OCI-LY7 (cell line): ENCODE measurements around the gene EVI2A. TPM values are rescaled to one million over a fixed set of nuclear protein-coding genes. Genes with fewer than 3 reads are reported as not detected.

Experiments
- BruUV-seq: library from RNA; stranded (reverse); fragments of 400-500 nt; replicated peaks from 2 replicates; lab custom pipeline; 2021; lab: Mats Ljungman, UMichigan
- CTCF ChIA-PET: fragments of 300-600 bp; sonication (Branson Sonifier 250); formaldehyde crosslinking; loops from one replicate; lab custom pipeline; 2022; ENCODE audit warnings: antibody characterized with exemption; ENCODE audit not compliant: unreplicated experiment; lab: Charles Lee
- POLR2A ChIA-PET: fragments of 300-600 bp; sonication (Branson Sonifier 250); formaldehyde crosslinking; loops from one replicate; lab custom pipeline; 2022; ENCODE audit warnings: antibody characterized with exemption; lab: Charles Lee
- DNase-seq: peaks from one replicate; pipeline ENCODE4 v3.0.0-alpha.2; 2015; ENCODE audit warnings: low spot score
- H2AFZ ChIP-seq: fragments of 200-600 bp; sonication (generic), shearing (Covaris generic); 2 replicates; pipeline ENCODE4 v1.6.1; 2014; ENCODE audit warnings: mild to moderate bottlenecking, antibody characterized with exemption, low read length, moderate library complexity
- H3K27ac ChIP-seq: fragments of 200-600 bp; sonication (generic); 2 replicates; pipeline ENCODE4 v1.5.1; 2014; ENCODE audit warnings: mixed run types, low read depth, mild to moderate bottlenecking, moderate library complexity, low read length, inconsistent platforms; ENCODE audit not compliant: poor library complexity, severe bottlenecking
- H3K36me3 ChIP-seq: fragments of 200-600 bp; sonication (generic); 2 replicates; pipeline ENCODE4 v1.6.1; 2014; ENCODE audit warnings: mild to moderate bottlenecking, antibody characterized with exemption, low read length, moderate library complexity, mixed read lengths; ENCODE audit not compliant: insufficient read depth
- H3K4me1 ChIP-seq: fragments of 200-600 bp; sonication (generic); 2 replicates; pipeline ENCODE4 v1.5.1; 2014; ENCODE audit warnings: mild to moderate bottlenecking, low read length; ENCODE audit not compliant: insufficient read depth, poor library complexity, severe bottlenecking
- H3K4me2 ChIP-seq: fragments of 200-600 bp; sonication (generic); 2 replicates; pipeline ENCODE4 v1.6.1; 2014; ENCODE audit warnings: mild to moderate bottlenecking, low read length
- H3K4me3 ChIP-seq: fragments of 200-600 bp; sonication (generic); 2 replicates; pipeline ENCODE4 v1.5.1; 2014; ENCODE audit warnings: mild to moderate bottlenecking, low read depth, low read length; ENCODE audit not compliant: poor library complexity, severe bottlenecking
- H3K79me2 ChIP-seq: fragments of 200-600 bp; sonication (generic); 2 replicates; pipeline ENCODE4 v1.6.1; 2016; ENCODE audit warnings: low read depth, mild to moderate bottlenecking, low read length, moderate library complexity, mixed read lengths; ENCODE audit not compliant: insufficient read depth
- H3K9me2 ChIP-seq: fragments of 200-600 bp; sonication (generic); 2 replicates; pipeline ENCODE4 v1.6.1; 2016; ENCODE audit warnings: mild to moderate bottlenecking, low read length, mixed read lengths; ENCODE audit not compliant: insufficient read depth
- H3K9me3 ChIP-seq: fragments of 200-600 bp; sonication (generic); 2 replicates; pipeline ENCODE4 v1.6.1; 2014; ENCODE audit warnings: mild to moderate bottlenecking, mixed run types, low read length, mixed read lengths
- H4K20me1 ChIP-seq: fragments of 200-600 bp; sonication (generic); 2 replicates; pipeline ENCODE4 v1.6.1; 2014; ENCODE audit warnings: mild to moderate bottlenecking, antibody characterized with exemption, low read length, moderate library complexity, mixed read lengths; ENCODE audit not compliant: insufficient read depth
- CTCF ChIP-seq: fragments of 200-600 bp; sonication (generic); conservative IDR thresholded peaks from 2 replicates; pipeline ENCODE4 v1.5.1; 2014; ENCODE audit warnings: mild to moderate bottlenecking, antibody characterized with exemption, low read length, moderate library complexity, mixed read lengths
- EZH2phosphoT487 ChIP-seq: fragments of 200-600 bp; sonication (generic); IDR thresholded peaks from 2 replicates; pipeline ENCODE4 v1.6.1; 2018; ENCODE audit warnings: low read depth, borderline replicate concordance, mild to moderate bottlenecking, mixed run types, antibody characterized with exemption, low read length, moderate library complexity, mixed read lengths
- intact Hi-C: fragments of 100-400 bp; cut with micrococcal nuclease; formaldehyde crosslinking; loops from one replicate; pipeline ENCODE4 v1.10.0; 2022; ENCODE audit not compliant: unreplicated experiment
- total RNA-seq, 2 experiments: library from RNA; depleted of rRNA in 1 of 2; stranded (reverse); fragments of >200 nt in 1 of 2; shearing (Covaris generic) in 1 of 2; gene quantifications; 2 replicates each; pipeline ENCODE4 v1.2.3, GENCODE V29; 2014 to 2022

Gene EVI2A
- total RNA-seq, 2 experiments from 2014 or later: 14.1 to 31.3 TPM

- H3K4me2 ChIP-seq: no peak overlapping the region
- no peaks in the 10 kb centered on the region for H3K4me1 ChIP-seq
- intact Hi-C loops: no loop called here
- BruUV-seq: no TSS peak
- H4K20me1 ChIP-seq: no peaks in the 10 kb centered on the region
- POLR2A ChIA-PET: no interaction called here
- H3K79me2 ChIP-seq: no peaks in the 10 kb centered on the region
- CTCF ChIA-PET: no interaction called here
- H3K36me3 ChIP-seq: peaks cover 2% of the 10 kb centered on the region; the same call in 1 of the 2 replicates
- no peak overlapping the region for H3K4me3 ChIP-seq
- DNase-seq: no peak
- no peak overlapping the region for H3K27ac ChIP-seq
- H2AFZ ChIP-seq: no peak overlapping the region
- TF ChIP-seq CTCF: no peak
- TF ChIP-seq EZH2phosphoT487: no peak
- no peaks in the 10 kb centered on the region for H3K9me3 ChIP-seq
- no peaks in the 10 kb centered on the region for H3K9me2 ChIP-seq
Observed at GRCh38 chr17:31296142-31296541, 25.3 kb downstream of the EVI2A start.

DNA sequence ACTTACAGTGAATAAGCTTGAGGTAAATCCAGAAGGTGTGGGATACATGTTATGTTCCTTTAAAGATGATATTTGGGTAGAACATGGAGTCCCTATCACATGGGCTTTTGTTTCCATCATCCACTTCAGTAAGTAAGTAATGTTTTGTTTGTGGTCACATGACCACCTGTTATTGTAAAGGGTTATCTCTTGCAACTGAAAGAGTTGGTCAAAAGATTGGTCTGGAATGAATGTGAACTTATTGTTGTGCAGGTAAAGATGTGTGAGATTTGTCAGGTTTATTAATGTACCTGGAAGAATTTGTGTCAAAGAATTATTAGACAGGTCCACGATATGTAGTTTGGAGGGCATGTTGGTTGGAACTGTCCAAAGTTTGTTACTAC is 25.9 kb downstream of the EVI2A start:
- ChIA-PET POLR2A (no interaction called here), CTCF (no interaction called here)

More for the DNA sequence above, 25.9 kb downstream of the EVI2A start:
- H3K4me2 ChIP-seq: no peak overlapping the region
- H3K27ac ChIP-seq: no peak overlapping the region
- no peaks in the 10 kb centered on the region for H3K9me3 ChIP-seq
- no peaks in the 10 kb centered on the region for H4K20me1 ChIP-seq
- H3K9me2 ChIP-seq: no peaks in the 10 kb centered on the region
- intact Hi-C loops: no loop called here
- H3K4me3 ChIP-seq: no peak overlapping the region
- no peaks in the 10 kb centered on the region for H3K79me2 ChIP-seq
- no peak for TF ChIP-seq CTCF
- TF ChIP-seq EZH2phosphoT487: no peak
- H3K36me3 ChIP-seq: no peaks in the 10 kb centered on the region
- no peak overlapping the region for H2AFZ ChIP-seq
- H3K4me1 ChIP-seq: no peaks in the 10 kb centered on the region
- DNase-seq: no peak
- BruUV-seq: no TSS peak
